ENCODE measurements around the gene CRTC1.

CRTC1 gene

DNA sequence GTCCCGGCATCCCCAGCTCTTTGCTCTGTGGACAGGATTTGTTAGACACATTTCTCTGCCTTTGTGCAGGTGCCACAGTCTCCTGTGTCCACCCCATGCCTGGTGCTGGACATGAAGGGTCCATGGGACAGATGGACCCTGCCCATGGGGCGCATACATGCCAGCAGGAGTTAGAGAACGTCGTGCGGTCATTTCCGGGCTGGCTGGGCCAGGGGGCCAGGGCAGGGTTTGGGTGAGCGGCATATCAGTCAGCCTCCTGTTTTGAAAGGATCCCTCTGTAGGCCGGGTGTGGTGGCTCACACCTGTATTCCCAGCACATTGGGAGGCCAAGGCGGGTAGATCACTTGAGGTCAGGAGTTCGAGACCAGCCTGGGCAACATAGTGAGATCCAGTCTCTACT, 35.7 kb upstream of the CRTC1 start:
- DNase-seq (ENCODE audit: low spot score): peak; percentile 72

DNA sequence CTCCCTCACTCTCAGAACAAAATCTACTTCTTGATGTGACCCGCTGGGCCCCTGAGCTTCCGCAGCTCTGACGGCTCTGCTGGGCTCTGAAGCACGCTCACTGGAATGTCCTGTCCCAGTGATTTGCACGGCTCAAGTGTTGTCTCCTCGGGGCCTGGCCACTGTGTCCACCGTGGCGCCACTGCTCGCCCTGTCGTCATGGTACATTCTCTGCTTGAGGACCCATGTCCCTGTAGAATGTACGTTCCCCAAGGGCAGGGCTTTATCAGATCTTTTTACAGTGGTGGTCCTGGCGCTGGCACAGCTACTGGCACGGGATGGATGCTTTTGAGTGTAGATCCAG, 34.5 kb upstream of the CRTC1 start:
- TF ChIP-seq, protein P1, sequence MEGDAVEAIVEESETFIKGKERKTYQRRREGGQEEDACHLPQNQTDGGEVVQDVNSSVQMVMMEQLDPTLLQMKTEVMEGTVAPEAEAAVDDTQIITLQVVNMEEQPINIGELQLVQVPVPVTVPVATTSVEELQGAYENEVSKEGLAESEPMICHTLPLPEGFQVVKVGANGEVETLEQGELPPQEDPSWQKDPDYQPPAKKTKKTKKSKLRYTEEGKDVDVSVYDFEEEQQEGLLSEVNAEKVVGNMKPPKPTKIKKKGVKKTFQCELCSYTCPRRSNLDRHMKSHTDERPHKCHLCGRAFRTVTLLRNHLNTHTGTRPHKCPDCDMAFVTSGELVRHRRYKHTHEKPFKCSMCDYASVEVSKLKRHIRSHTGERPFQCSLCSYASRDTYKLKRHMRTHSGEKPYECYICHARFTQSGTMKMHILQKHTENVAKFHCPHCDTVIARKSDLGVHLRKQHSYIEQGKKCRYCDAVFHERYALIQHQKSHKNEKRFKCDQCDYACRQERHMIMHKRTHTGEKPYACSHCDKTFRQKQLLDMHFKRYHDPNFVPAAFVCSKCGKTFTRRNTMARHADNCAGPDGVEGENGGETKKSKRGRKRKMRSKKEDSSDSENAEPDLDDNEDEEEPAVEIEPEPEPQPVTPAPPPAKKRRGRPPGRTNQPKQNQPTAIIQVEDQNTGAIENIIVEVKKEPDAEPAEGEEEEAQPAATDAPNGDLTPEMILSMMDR (IDR thresholded peaks at IDR 0.05): no peak
- Histone ChIP-seq H3K27ac (peak overlapping the region; percentile 96 to 98), H3K4me3 (peak overlapping the region; percentile 59)
- peak; percentile 86 for DNase-seq (ENCODE audit: low spot score)

More for the DNA sequence above, 35.7 kb upstream of the CRTC1 start:
- Histone ChIP-seq H3K4me3 (no peak overlapping the region), H3K27ac (peak overlapping the region; percentile 96 to 98)
- TF ChIP-seq, protein P1 (IDR thresholded peaks at IDR 0.05): no peak

GRCh38 chr19:18649371-18650020, 34.0 kb upstream of the CRTC1 start:
- TF ChIP-seq, protein P1 (IDR thresholded peaks at IDR 0.05): no peak
- peak; percentile 87 for DNase-seq (ENCODE audit: low spot score)
- Histone ChIP-seq H3K4me3 (peak overlapping the region; percentile 59), H3K27ac (peak overlapping the region; percentile 96 to 98)

DNA sequence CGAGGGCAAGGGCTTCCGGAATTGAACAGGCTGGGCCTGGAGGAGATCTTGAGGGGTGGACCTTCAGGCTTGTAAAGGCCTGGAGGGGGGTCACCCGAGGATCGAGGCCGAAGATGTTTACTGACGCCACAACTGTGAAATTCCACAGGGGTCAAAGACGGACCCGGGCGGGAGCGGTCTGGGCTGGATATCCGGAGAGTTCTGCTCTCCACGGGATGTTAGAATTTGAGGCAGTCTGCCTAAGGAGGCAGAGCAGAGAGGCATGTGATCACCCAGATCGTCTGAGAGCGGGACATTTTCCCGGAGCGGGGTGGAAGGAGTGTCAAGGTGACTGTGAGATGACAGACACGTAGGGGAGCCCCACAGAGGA, 33.5 kb upstream of the CRTC1 start:
- peak; percentile 93 for DNase-seq (ENCODE audit: low spot score)
- Histone ChIP-seq H3K4me3 (peak overlapping the region; percentile 59), H3K27ac (peak overlapping the region; percentile 96 to 98)
- TF ChIP-seq, protein P1 (IDR thresholded peaks at IDR 0.05): no peak

- H3K4me3 ChIP-seq: peak overlapping the region; percentile 59
- DNase-seq (ENCODE audit: low spot score): peak; percentile 98
Observed at GRCh38 chr19:18650468-18651041, 32.9 kb upstream of the CRTC1 start.

DNA sequence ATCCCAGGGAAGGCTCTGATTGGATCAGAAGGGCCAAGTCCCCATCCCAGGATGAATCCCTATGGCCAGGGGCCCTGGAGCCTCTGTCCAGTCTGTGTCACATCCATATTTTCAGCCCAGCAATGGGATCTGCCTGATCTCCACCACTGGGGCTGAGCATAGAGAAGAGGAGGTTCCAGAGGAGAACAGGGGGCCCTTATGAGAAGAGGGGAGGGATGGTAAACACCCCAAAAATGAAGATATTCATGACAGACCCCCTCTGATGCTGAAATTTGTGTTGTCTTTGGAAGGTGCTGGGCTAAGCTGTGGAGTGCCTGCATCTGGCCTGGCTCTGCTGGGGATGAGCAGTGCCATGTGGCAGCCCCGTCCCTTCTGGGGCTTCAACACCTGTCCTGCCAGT, 32.2 kb upstream of the CRTC1 start:
- TF ChIP-seq, protein P1 (IDR thresholded peaks at IDR 0.05): no peak
- Histone ChIP-seq H3K4me3 (peak overlapping the region; percentile 59), H3K27ac (peak overlapping the region; percentile 96 to 98)
- DNase-seq (ENCODE audit: low spot score): no peak

More at GRCh38 chr19:18650468-18651041, 32.9 kb upstream of the CRTC1 start:
- peak overlapping the region; percentile 96 to 98 for H3K27ac ChIP-seq
- TF ChIP-seq, protein P1 (IDR thresholded peaks at IDR 0.05): no peak

DNA sequence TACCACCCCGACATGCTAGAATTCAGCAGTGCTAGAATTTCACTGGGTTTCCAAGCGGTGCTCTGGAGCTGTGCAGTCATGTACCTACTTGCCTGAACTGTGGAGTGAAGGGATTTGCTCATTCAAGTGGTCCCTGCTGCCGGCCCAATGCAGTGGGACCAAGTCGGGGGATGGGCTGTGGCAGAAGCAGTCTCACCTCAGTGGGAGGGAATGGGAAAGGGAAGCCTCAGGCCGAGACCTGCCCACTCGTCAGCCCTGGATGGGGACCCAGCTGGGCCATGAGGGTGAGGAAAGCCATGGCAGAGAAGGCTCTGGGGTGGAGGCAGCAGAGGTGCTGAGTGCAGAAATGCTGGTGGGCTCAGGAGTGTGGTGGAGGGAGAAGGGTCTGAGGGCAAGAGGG, 31.7 kb upstream of the CRTC1 start:
- Histone ChIP-seq H3K27ac (peak overlapping the region; percentile 96 to 98), H3K4me3 (no peak overlapping the region)
- peak; percentile 72 for DNase-seq (ENCODE audit: low spot score)
- TF ChIP-seq, protein P1 (IDR thresholded peaks at IDR 0.05): no peak

All from coronary artery (tissue), 2 donors.